GM19328 (cell line): ENCODE measurements around the gene MAGI1.
A peak's percentile ranks its signal among the peaks of the same experiment; 100 is the strongest.

Source experiments
- ATAC-seq: cut with Tn5 transposase; IDR thresholded peaks from one replicate; pipeline ENCODE4 v1.9.1; 2021; ENCODE audit warnings: mild to moderate bottlenecking, moderate library complexity; ENCODE audit not compliant: unreplicated experiment

The MAGI1 gene

DNA sequence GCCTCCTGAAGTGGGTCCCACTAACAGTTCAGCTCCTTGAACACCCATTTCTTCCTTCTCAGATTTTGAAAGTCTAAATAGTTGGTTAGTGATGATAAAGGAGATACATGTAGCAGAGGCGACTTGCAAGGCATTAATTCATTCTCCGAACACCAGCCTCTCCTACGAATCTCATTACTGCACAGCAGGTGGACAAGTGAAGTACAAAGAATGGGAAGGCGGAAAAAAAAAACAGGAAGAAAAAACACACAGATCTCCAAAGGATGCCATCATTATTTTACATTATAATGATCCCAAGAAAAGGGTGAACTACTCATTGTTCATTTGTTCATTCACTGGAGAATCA is 276.5 kb downstream of the MAGI1 start:
- no peak for ATAC-seq

DNA sequence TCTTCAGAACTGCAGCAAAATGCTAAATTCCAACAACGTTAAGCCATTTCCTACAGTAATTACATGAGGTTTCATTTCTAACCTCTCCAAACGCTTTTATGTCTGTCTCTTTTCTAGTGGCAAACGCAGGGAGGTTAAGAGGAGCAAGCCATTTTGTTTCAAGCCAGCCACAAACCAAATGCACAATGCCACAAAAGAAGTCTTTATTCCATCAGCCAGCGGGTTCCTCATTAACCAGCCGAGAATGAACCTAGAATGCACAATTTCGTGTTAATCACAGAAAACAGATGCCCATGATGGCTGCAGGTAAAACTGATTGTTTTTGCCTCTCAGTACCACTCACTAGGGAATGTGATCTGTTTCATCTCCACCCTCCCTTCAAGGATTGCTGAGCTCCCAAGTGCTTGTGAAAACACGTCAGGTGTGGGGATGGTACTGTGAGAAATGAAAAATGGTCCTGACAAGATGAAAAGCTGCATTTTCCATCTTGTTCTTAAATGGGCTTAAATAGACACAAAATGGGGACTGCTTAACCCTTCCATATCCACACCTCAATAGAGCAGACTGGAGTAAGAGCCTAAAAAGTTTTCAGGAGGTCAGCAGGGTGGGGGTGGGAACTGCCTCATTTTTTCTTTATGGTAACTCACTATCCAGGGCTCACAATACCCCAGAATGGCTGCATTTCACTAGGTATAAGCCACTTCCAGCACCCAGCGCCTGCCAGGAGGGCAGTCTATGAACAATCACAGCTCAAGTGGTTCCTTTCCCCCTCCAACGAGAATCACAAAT is 277.1 kb downstream of the MAGI1 start:
- ATAC-seq: no peak

DNA sequence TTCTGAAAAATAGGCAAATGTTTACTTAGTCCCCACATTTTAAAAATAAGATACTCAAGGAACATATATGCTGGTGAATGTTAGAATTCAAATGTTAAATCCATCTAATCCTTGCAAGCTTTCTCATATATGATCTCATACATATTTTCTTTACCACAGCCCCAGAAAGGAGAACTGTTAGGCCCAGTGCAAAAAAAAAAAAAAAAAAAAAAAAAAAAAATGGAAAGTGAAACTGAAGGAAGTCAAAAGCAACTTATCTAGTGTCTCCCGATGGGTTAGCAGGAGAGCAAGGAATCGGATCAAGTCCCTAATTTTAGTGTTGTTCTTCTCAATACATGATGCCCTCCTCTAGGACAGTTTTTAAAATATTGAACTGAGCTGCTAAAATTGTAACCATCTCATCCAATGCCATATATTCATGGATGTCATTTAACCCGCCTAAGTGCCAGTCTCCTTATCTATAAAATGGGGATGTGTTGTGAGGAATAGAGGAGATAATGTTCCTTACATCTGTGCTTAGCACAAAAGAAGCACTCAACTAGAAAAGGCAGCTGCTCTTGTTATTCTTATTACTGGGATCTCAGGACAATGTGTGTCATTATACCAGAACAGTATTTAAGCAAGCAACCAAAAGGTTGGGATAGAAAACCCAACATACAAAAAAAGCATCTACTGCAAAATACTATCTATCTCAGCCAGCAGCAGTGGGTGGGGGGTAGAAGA is 279.7 kb downstream of the MAGI1 start:
- ATAC-seq: no peak

- ATAC-seq: no peak
These were observed 280.3 kb downstream of the MAGI1 start for GRCh38 chr3:65758438-65758837.

DNA sequence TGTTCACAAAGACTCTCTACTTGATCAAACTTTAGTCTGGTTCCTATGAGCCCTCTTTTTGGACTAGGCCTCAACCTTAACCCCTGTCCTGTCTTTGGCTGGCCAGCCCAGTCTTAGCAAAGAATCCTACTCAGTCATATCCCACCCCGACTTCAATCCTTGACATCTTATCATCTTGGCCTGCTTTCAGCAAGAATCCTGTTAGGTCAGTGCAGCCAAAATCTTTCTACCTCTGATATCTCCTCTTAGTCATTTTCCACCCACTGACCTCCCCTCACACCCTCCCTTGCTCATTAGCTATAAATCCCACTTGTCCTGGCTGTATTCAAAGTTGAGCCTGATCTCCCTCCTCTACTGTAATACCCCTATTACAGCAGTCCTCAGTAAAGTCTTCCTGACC is 286.1 kb downstream of the MAGI1 start:
- no peak for ATAC-seq

DNA sequence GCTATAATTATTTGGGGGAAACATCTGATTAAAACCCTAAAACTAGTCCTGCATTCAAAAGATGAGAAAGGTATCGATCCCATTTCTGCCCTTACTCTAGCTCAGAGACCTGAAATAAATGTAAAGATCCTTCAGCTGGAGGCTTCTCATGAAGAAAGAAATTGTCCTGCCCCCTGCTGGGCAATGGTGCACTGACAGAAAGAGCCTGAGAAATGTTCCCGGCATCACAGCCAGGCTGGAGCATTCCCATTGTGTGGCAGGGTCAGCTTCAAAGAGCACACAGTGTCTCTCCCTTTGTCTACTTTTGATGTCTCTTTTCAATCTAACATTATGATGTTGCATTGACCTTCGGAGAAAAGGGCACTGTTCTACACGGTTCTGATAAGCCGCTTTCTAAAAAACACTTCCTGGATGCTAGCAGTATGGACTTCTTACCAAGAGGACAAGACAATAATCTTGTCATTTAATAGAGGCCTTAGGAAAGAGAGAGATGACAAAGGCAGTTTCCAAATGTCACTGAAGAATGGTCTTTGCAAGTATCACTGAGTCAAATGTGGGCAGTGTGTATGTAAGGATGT is 287.5 kb downstream of the MAGI1 start:
- no peak for ATAC-seq

DNA sequence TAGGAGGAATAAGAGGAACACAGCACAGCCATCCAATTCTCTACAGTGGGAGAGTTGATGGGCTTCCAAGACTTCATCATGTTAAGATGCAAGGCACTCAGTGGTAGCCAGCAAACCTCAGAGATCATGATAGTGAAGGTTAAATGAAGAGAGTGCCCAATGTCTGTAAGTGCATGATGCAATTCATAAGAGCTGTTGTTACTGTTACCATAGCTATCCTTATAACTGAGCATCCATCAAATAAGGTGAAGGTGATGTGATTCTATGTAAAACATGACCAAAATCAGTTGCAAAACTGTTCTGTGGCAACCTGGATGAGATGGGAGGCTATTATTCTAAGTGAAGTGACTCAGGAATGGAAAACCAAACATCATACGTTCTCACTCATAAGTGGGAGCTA is 289.7 kb downstream of the MAGI1 start:
- no peak for ATAC-seq

GRCh38 chr3:65748326-65748725 is 290.4 kb downstream of the MAGI1 start:
- ATAC-seq: no peak

DNA sequence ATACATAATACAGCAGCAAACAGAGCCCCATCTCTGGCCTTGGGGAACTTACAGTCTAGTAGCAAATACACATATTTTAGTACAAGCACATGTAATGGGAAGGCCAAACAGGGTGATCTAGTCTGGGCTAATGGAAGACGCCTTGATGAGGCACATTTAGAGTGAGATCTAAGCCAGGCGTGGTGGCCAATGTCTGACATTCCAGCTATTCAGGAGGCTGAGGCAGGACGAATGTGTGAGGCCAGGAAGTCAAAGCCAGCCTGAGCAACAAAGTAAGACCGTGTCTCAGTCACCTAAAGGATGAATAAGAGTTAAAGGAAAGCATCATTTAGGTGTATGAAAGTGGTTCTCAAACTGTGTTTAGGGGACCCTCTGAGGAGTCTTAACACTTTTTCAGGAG is 291.9 kb downstream of the MAGI1 start:
- ATAC-seq: no peak

- no peak for ATAC-seq
These were observed 293.4 kb downstream of the MAGI1 start for GRCh38 chr3:65745306-65745705.

- ATAC-seq: no peak
These were observed 295.8 kb downstream of the MAGI1 start for GRCh38 chr3:65742914-65743313.

DNA sequence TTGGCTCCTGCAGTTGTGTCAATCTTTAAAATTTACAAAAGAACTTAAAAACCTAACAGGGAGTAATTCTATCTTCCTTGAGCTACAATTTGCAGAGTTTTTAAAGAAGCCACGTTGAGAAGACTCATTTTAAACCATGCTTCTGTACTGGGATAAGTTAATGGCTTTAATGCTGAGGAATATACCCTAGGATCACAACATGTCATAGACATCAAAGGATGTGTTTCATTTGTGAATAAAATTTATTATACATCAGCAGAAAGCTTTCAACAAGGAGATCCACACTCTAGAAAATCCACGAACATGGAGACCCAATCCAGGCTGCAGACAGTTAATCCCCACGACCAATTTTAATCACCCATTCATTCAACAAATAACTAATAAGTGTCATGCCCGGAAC is 297.2 kb downstream of the MAGI1 start:
- ATAC-seq: no peak

DNA sequence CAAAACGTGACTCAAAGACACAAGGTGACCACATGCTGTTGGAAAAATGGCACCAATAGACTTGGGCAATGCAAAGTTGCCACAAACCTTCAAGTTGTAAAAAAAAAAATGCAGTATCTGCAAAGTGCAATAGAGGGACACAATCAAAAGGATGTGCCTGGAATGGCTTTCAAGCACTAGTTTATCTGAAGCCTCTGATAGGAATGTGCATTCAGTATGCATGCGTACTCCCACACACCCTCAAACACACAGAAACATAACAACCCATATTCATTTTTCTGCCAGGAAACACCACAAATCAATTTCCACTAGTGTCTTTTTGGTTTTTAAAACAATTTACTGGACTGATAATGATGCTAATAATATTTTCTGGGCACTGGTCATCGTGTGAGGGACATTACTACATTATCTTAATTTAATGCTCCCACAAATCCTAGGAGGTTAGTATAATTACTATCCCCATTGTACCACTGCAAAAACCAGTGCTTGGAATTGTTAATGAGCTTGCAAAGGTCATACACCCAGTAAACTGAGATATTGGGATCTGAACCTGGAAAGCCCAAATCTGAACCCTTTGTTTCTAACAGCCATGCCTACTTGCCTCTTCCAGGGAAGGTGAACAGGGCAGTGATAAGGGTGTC is 298.7 kb downstream of the MAGI1 start:
- ATAC-seq: no peak

- no peak for ATAC-seq
These were observed 303.9 kb downstream of the MAGI1 start for GRCh38 chr3:65734792-65735191.

DNA sequence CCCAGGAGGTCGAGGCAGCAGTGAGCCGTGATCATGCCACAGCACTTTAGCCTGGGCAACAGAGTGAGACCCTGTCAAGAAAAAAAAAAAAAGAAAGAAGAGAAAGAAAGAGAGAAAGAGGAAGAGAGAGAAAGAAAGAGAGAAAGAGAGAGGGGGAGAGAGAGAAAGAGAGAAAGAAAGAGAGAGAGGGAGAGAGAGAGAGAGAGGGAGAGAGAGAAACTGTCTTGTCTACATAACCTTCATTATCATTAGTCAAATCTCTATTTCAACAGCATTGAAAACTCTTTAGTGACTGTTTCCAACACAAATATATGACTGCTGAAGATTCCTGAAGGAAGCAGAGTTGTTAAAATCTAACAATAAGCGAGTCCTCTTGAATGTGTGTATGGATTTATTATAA is 304.3 kb downstream of the MAGI1 start:
- no peak for ATAC-seq

- no peak for ATAC-seq
These were observed 305.3 kb downstream of the MAGI1 start for GRCh38 chr3:65733459-65733858.

- peak; percentile 97 for ATAC-seq
These were observed 306.4 kb downstream of the MAGI1 start for GRCh38 chr3:65732051-65732935.

- no peak for ATAC-seq
These were observed 308.3 kb downstream of the MAGI1 start for GRCh38 chr3:65730449-65730848.

DNA sequence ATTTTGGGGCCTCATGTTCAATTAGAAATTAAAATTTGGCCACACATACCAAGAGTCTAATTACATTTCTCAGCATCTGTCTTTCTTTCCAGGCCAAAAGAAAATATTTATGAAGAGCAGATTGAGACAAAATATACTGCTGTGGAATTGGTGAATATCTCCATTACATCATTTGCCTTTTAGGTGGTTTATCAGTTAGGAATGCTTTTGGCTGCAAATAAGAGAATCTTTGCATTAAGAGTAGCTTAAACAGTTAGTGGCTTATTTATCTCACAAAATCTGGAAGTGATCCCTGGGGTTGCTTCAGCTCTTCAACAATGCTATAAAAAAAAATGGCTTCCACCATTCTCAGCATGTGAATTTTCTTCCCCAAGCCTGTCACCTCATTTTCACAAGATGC is 308.7 kb downstream of the MAGI1 start:
- no peak for ATAC-seq

GRCh38 chr3:65729555-65729954 is 309.2 kb downstream of the MAGI1 start:
- ATAC-seq: no peak

- no peak for ATAC-seq
These were observed 310.6 kb downstream of the MAGI1 start for GRCh38 chr3:65728138-65728537.
